ENCODE results near the gene DIS3L2.

Gene DIS3L2

GRCh38 chr2:232213176-232213575, 251.7 kb downstream of the DIS3L2 start:
- TF ChIP-seq REST (IDR thresholded peaks at IDR 0.05; ENCODE audit: insufficient read depth in 1 of 2, low read depth in 2 of 2, low read length in 2 of 2) (no peak), POLR2AphosphoS5 (IDR thresholded peaks at IDR 0.05; ENCODE audit: low read depth, low read length) (no peak), FOXP2 (optimal IDR thresholded peaks at IDR 0.05; ENCODE audit: borderline replicate concordance, extremely low read depth, extremely low read length, insufficient read depth) (no peak), SIN3A (IDR thresholded peaks at IDR 0.05; ENCODE audit: borderline replicate concordance, insufficient read depth, low read length) (no peak), TAF1 (IDR thresholded peaks at IDR 0.05; ENCODE audit: borderline replicate concordance, insufficient read depth, low read length) (no peak)

- no peak for TF ChIP-seq TAF1 (IDR thresholded peaks at IDR 0.05; ENCODE audit: borderline replicate concordance, insufficient read depth, low read length)
- TF ChIP-seq FOXP2 (optimal IDR thresholded peaks at IDR 0.05; ENCODE audit: borderline replicate concordance, extremely low read depth, extremely low read length, insufficient read depth) = no peak
- TF ChIP-seq POLR2AphosphoS5 (IDR thresholded peaks at IDR 0.05; ENCODE audit: low read depth, low read length) = no peak
- TF ChIP-seq SIN3A (IDR thresholded peaks at IDR 0.05; ENCODE audit: borderline replicate concordance, insufficient read depth, low read length) = no peak
- no peak for TF ChIP-seq REST (IDR thresholded peaks at IDR 0.05; ENCODE audit: insufficient read depth in 1 of 2, low read depth in 2 of 2, low read length in 2 of 2)
Measured at GRCh38 chr2:232214053-232214452, 252.5 kb downstream of the DIS3L2 start.

GRCh38 chr2:232216028-232216427, 254.5 kb downstream of the DIS3L2 start:
- TF ChIP-seq REST (IDR thresholded peaks at IDR 0.05; ENCODE audit: insufficient read depth in 1 of 2, low read depth in 2 of 2, low read length in 2 of 2) (no peak), FOXP2 (optimal IDR thresholded peaks at IDR 0.05; ENCODE audit: borderline replicate concordance, extremely low read depth, extremely low read length, insufficient read depth) (no peak), TAF1 (IDR thresholded peaks at IDR 0.05; ENCODE audit: borderline replicate concordance, insufficient read depth, low read length) (no peak)

- TF ChIP-seq POLR2AphosphoS5 (IDR thresholded peaks at IDR 0.05; ENCODE audit: low read depth, low read length) (no peak), FOXP2 (optimal IDR thresholded peaks at IDR 0.05; ENCODE audit: borderline replicate concordance, extremely low read depth, extremely low read length, insufficient read depth) (no peak), REST (IDR thresholded peaks at IDR 0.05; ENCODE audit: insufficient read depth in 1 of 2, low read depth in 2 of 2, low read length in 2 of 2) (no peak), TAF1 (IDR thresholded peaks at IDR 0.05; ENCODE audit: borderline replicate concordance, insufficient read depth, low read length) (no peak), SIN3A (IDR thresholded peaks at IDR 0.05; ENCODE audit: borderline replicate concordance, insufficient read depth, low read length) (no peak)
Measured at GRCh38 chr2:232218778-232219495, 257.4 kb downstream of the DIS3L2 start.

Data from PFSK-1 (cell line).